NCI-H2081 (cell line): ENCODE data around the gene RABEP1.

ENCODE experiments used
- DNase-seq, 2 experiments: peaks; one replicate each; lab custom pipeline; 2025; lab: John Stamatoyannopoulos, UW

The RABEP1 gene

GRCh38 chr17:5362162-5362811 lies 80.2 kb downstream of the RABEP1 start:
- peak in 1 of 2 experiments; percentile 1 for DNase-seq

- DNase-seq: no peak
Measured at GRCh38 chr17:5364156-5364555, 82.1 kb downstream of the RABEP1 start.

- DNase-seq: no peak
Measured at GRCh38 chr17:5364696-5365095, 82.6 kb downstream of the RABEP1 start.

GRCh38 chr17:5365831-5366230 lies 83.7 kb downstream of the RABEP1 start:
- DNase-seq: no peak

- DNase-seq: no peak
Measured at GRCh38 chr17:5370411-5370810, 88.3 kb downstream of the RABEP1 start.

GRCh38 chr17:5373112-5373511 lies 91.0 kb downstream of the RABEP1 start:
- DNase-seq: no peak

GRCh38 chr17:5378566-5379207 lies 96.6 kb downstream of the RABEP1 start:
- DNase-seq: no peak

- no peak for DNase-seq
Measured at GRCh38 chr17:5379351-5380107, 97.4 kb downstream of the RABEP1 start.

- no peak for DNase-seq
Measured at GRCh38 chr17:5380491-5381135, 98.5 kb downstream of the RABEP1 start.

GRCh38 chr17:5381542-5381941 lies 99.5 kb downstream of the RABEP1 start:
- no peak for DNase-seq

GRCh38 chr17:5391678-5392077 lies 109.6 kb downstream of the RABEP1 start:
- DNase-seq: no peak

GRCh38 chr17:5396612-5397011 lies 114.5 kb downstream of the RABEP1 start:
- no peak for DNase-seq

GRCh38 chr17:5399767-5400166 lies 117.7 kb downstream of the RABEP1 start:
- DNase-seq: no peak

GRCh38 chr17:5405400-5405799 lies 123.3 kb downstream of the RABEP1 start:
- DNase-seq: no peak

- DNase-seq: no peak
Measured at GRCh38 chr17:5408186-5408585, 126.1 kb downstream of the RABEP1 start.

GRCh38 chr17:5410594-5411272 lies 128.6 kb downstream of the RABEP1 start:
- DNase-seq: no peak

GRCh38 chr17:5413682-5414081 lies 131.6 kb downstream of the RABEP1 start:
- no peak for DNase-seq

- peak in 1 of 2 experiments; percentile 35 for DNase-seq
Measured at GRCh38 chr17:5416901-5417300, 134.8 kb downstream of the RABEP1 start.

- peak in 1 of 2 experiments; percentile 32 for DNase-seq
Measured at GRCh38 chr17:5418858-5419355, 136.8 kb downstream of the RABEP1 start.

- DNase-seq: peak; percentile 92 to 96
Measured at GRCh38 chr17:5419356-5419958, 137.4 kb downstream of the RABEP1 start, which contains the start of gene NUP88. TSS of gene NUP88 (minus strand) at chr17:5419662. CDS start at chr17:5419650, 12 bp downstream.

GRCh38 chr17:5419959-5420653 lies 138.0 kb downstream of the RABEP1 start, which contains the start of gene RPAIN:
TSS of gene RPAIN (plus strand) at chr17:5420182. CDS start at chr17:5420211, 29 bp downstream.
- DNase-seq: peak; percentile 78 to 92
